Activated CD8-positive, alpha-beta memory T cell treated with anti-CD3 and anti-CD28 coated beads, Interleukin-2, amount 50 U/mL, for 4 hours (primary cell): Measurements from ENCODE around the gene ZNF343.
A peak's percentile ranks its signal among the peaks of the same experiment; 100 is the strongest.

ENCODE experiments used
- DNase-seq: peaks from one replicate; pipeline ENCODE4 v3.0.0-alpha.2; 2020

ZNF343 gene

DNA sequence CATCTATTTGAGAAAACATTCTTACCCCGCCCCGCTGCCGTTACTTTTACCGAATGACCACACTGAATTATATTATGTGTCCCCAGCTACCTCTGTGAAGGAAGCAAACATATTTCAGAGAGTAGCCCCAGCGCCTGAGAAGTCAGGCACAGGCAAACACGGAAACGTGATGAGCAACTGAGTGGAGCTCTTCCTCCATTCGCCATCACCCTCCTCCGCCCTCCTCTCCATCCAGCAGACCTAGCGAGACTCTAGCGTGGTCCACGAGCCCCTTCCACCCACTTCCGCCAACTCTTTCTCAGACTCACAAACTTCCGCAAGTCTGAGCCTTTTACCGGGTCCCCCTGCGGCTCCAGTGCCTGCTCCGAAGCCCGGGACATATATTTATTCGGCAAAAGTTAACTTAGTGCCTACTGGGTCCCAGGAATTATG is 38.7 kb downstream of the ZNF343 start:
- peak; percentile 58 for DNase-seq

DNA sequence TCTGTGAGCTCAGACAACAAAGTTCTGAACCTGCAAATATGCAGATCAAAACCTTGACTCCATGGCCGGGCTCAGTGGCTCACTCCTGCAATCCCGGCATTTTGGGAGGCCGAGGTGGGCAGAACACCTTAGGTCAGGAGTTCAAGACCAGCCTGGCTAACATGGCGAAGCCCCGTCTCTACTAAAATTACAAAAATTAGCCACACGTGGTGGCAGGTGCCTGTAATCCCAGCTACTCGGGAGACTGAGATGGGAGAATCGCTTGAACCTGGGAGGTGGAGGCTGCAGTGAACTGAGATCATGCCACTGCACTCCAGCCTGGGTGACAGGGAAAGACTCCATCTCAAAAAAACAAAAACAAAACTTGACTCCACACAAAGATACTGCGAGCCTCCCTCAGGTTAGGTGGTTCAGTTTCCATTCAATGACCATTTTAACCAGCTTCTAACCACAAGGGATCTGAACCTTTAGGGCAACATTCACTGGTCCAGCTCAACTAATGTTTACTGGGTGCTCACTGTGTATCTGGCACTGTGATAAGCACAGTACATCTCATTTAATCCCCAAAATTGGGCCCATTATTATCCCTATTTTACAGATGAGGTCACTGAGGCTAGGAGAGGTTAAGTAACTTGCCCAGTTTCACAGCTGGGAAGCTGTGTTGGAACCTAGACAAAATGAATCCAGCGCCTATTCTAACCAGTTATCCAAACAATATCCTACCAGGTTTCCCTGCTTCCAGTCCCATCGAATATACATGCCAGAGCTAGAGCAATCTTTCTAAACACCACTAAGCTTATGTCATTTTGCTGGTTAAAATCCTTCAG is 39.9 kb downstream of the ZNF343 start:
- DNase-seq, result no peak

DNA sequence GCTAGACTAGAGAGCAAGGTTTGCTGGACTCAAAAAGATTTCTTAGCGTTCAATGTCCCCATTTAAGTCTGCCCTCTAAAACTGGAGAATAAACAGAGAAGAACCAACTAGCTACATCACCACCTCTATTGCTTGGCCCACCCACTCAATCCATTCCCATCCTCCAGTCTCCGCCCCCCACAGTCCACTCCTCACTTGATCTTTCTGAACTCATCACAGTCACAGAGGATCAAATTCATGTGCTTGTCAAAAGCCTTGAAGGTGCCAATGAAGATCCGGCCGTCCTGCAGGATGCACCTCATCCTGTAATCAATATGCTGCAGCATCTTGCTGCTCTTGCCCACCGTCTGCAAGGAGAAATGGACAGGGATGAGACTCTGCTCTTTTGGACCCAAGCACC is 41.3 kb downstream of the ZNF343 start:
- no peak for DNase-seq

DNA sequence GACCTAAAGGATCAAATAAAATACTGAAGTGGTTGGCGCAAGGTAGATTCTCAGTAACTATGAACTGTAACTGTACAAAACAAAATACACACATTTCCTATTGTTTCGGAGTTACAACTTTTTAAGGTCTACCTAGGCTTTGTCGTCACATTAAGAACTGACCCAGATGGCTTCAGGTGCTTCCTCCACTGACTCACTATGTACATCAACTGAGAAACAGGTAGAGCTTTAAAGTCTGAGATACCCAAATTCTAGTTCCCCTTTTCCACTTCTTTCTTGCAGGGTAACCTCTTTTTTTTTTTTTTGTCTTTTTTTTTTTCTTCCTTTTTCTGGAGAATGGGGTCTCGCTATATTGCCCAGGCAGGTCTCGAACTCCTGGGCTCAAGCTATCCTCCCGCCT is 43.6 kb downstream of the ZNF343 start:
- DNase-seq, result no peak

DNA sequence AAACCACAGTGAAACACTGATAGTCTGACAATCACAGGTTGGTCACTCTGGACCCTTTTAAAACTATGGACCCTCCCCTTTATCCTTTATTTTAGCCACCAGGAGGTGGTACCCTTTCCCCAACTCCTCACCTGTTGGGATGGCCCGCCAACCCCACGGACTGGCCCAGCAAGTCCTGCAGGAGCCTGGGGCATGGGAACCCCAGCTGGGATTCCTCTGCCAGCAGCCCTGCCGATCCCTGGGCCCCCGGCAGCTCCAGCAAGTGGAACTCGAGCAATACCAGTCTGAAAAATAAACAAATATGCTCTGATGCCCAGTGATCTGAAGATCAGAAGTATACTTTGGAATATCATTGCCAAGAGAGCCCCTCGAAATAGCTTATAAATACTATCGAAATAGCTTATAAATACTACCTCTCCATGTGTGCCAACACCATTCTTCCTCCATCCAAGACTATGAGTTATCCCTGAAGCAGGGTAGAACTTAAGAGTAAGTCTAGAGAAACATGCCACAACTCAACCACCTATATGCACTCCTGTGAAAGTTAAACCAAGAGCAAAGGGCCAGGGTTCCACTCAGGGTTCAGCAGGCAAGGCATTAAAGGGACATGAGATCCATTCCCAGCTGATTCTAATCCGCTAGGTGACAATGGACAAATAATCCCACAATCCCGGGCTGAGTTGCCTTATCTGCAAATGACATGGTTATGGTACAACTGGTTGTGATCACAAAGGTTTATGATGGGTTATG is 44.9 kb downstream of the ZNF343 start:
- no peak for DNase-seq

DNA sequence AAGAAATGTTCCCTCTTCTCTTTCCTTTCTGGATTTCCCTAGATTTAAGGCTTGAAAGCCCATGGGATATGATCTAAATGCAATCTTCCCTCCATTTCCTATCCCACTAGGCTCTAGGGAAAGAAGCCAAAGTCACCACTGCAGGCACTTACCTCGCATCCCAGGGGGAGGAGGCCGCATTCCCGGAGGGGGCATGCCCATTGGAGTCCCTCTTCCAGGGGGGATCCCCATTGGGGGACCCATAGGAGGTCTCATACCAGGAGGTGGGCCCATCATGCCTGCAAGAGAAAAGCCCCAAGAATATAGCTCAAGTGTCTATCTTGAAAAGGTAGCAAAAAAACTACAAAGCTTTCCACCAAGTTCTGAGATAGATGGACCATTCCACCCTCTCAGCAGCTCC is 46.2 kb downstream of the ZNF343 start:
- no peak for DNase-seq

DNA sequence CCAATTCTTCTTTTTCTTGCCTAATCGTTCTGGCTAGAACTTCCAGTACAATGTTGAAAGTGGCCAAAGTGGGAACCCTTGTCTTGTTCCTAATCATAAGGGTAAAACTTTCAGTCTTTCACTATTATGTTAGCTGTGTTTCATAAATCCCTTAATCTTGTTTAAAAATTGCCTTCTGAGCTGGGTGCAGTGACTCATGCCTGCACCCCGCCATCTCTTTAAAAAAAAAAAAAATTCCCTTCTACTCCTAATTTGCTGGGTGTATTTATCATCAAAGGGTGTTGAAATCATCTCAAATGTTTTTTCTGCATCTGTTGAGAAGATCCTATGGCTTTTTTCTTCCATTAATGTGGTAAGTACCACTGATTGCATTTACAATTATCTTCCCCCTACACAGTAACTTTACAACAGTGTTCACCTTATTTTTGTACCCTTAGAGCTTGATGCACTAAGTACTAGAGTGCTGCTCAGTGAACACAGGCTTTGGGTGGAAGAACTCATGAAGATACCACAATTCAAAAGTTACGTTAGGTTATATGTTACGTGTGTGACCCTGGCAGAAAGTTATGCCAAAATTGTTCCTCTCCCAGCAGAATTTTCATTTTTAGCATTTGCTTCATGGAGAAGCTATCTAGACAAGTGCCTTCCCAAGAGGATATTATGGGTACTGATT is 47.8 kb downstream of the ZNF343 start:
- DNase-seq, result no peak

DNA sequence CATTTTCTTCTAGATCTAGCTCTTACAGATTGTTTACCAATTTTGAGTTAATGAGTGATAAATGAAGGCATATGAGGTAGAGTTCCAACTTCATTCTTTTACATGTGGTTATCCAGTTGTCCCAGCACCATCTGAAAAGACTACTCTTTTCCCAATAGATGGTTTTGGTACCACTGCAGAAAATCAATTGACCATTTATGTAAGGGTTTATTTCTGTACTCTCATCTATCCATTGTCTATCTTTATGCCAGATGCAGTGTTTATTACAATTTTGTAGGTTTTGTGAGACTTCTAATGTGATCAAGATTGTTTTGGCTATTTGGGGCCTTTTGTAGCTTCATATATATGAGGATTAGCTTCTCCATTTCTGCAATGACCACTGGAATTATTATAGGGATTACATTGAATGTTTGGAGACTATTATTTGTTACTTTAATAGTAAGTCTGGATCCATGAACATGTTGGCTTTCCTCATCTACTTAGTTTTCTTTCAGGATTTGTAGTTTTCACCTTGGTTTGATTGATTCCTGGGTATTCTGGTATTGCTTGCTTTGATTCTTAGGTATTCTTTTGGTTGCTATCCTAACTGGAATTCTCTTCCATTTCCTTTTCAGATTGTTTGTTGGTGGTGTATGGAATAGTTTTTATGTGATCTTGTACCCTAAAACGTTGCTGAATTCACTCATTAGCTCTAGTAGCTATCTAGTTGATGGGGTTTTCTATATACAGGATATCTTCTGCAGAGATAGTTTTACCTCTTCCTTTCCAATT is 48.5 kb downstream of the ZNF343 start:
- DNase-seq, result no peak

DNA sequence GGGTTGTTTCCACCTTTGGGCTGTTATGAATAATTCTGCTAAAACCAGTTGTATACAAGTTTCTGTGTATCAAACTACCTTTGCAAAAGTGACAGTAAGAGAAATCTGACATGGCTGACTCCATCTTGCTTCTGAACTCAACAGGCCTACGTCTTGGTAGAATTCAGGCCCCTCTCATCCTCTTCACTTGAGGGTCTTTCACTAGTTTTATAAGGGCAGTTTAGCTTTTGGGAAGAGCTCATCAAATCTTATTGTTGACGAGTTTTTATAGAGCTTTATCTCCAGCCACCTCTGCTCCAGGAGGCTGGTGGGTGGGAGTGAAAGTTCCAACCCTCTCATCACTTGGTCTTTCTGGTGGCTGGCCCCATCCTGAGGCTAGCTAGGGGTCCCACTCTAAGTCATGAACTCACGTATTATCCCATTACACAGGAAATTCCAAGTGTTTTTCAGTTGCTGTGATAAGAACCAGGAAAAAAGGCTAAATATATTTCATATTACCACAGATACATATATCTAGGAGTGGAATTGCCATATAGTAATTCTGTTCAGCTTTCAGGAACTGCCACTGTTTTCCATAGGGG is 49.7 kb downstream of the ZNF343 start:
- no peak for DNase-seq

DNA sequence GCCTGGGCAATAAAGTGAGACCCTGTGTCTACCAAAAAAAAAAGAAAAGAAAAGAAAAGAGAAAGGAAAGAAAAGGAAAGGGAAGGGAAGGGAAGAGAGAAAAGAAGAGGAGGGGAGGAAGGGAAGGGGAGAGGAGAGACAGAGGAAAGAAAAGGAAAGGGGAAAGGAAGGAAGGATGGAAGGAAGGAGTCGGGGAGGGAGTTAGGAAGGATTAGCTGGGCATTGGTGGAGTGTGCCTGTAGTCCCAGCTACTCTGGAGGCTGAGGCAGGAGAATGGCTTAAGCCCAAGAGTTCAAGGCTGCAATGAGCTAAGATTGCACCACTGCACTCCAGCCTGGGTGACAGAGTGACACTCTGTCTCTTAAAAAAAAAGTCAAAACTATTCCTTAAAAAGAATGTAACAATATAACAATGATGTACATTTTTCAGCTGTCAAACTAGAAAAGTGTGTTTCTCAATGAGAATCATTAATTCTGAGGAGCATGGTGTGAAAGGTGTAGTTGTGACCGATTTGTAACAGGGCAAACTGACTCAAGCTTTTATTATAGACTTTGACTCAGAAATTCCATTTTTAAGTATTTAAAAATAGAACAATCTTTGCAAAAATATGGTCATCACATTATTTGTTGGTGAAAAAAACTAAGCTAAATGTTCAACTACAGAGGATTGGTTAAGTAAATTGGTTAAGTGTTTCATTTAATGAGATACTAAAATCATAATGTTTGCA is 52.8 kb downstream of the ZNF343 start:
- no peak for DNase-seq

DNA sequence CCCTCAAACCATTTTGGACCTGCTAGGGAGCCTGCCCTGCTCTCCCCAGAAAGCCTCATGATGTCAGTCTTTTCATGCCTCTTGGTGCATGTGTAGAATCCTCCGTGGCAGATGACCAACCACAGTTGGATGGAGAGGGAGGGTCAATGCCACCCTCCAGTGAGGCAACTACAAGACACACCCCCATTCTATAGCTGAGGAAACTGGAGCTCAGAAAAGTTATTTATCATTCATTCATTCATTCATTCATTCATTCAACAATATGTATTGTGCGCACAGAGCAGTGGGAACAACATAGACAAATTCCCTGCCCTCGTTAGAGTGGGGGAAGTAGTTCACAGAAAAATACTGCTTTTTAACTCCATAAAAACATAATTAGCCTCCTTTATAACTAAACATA is 54.9 kb downstream of the ZNF343 start:
- no peak for DNase-seq

DNA sequence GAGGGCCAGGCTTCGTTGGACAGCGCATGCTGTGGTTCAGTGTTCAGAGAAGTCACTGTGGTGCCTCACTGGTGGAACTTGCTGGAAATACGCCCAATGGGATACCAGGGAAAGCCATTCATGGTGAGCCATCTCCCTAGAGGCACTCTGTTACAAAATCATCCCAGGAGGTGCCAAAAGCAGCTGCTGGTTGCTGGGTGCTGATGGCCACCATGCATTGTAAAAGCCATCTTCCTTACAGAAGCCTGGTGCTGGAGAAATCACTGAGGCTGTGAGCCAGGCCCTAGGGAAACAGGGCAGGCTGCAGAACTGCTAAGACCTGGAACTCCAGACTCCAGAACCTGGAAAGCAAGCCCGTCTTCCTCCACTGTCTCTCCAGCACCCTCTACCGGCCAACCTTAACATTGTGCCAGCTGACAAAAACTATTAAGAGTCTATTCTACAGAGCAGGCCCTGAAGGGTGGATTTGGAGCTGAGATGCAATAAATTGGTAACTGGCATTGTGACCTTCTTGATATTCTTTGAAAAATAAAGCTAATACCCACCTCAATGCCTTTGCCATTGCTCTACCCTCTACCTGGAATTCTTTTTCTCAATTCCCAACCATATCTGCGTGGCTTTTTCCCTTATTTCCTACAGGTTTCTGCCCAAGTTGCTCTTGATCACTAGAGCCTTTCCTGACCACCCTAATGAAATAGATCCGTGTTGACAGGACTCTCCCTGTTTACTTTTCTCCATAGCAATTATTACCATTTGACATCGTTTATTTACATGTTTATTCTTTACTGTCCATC is 56.6 kb downstream of the ZNF343 start:
- peak; percentile 65 for DNase-seq

DNA sequence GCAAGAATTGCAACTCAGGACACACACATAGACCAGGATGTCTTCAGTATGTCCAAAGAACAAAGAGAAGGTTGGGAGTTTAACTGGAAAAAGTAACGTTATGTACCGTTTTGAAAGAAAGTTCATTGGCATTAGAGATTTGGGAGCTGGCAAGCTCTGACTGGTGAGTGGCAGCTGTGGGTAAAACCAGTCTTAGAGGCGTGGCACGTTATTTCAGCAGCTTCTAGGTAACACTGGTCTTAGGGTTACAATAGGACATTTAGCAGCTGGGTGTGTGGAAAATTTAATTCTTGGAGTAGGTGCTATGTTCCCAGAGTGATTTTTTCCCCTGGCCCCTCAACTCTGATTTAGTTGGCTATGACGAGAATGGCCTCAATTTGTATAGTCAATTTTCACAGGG is 57.3 kb downstream of the ZNF343 start:
- DNase-seq, result no peak

DNA sequence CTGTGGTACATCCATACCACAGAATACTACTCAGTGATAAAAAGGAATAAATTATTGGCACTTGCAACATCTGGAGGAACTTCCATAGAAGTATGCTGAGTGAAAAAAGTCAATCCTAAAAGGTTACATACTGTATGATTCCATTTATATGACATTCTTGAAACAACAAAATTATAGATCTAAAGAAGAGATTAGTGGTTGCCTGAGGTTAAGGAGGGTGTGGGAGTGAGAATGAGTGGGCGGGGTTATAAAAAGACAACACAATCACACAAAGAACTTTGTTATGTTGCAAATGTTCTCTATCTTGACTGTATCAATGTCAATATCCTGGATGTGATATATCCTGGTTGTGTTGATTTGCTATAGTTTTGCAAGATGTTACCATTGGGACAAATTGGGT is 59.3 kb downstream of the ZNF343 start:
- no peak for DNase-seq

DNA sequence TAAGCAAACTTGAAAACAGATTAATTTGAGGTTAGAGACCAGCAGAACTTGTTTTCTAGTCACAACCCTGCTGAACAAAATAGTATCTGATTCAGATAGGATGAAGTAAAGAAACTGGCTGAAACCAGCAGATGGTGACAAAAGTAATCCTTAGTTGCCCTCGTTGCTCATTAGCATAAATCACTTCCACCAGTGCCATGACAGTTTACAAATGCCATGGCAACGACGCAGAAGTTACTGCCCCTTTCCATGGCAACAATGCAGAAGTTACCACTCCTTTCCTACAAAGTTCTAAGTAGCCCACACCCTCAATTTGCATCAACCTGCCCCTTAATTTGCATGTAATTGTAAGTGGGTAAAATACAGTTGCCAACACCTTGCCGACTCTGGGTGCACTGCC is 61.9 kb downstream of the ZNF343 start:
- no peak for DNase-seq
